Common myeloid progenitor, CD34-positive (primary cell): Measurements from ENCODE around the gene PCYOX1L.
A peak's percentile ranks its signal among the peaks of the same experiment; 100 is the strongest.

Source experiments
- CTCF ChIA-PET: fragments of 350-600 bp; sonication (Branson Sonifier 250); formaldehyde crosslinking; loops from one replicate; lab custom pipeline; 2021; ENCODE audit warnings: antibody characterized with exemption; lab: Charles Lee
- POLR2A ChIA-PET: fragments of 350-600 bp; sonication (Branson Sonifier 250); formaldehyde crosslinking; loops from one replicate; lab custom pipeline; 2021; ENCODE audit warnings: antibody characterized with exemption; lab: Charles Lee
- DNase-seq, 3 donors: peaks; one replicate each; pipeline versions ENCODE4 v3.0.0 to v3.0.0-alpha.2; 2013
- H3K27ac ChIP-seq, 2 experiments: 1 replicate in 1 of 2; 2 replicates in 1 of 2; pipeline ENCODE4 v1.7.0; 2013; ENCODE audit warnings: inconsistent platforms in 2 of 2, low read length in 2 of 2, mild to moderate bottlenecking in 2 of 2, low read depth in 1 of 2, moderate library complexity in 1 of 2; ENCODE audit not compliant: severe bottlenecking in 2 of 2, insufficient read depth in 1 of 2, poor library complexity in 1 of 2
- H3K27me3 ChIP-seq, 5 experiments: replicated peaks in 2 of 5; 1 replicate in 3 of 5; 2 replicates in 2 of 5; pipeline versions ENCODE4 v1.6.1 to v1.7.0; 2013; ENCODE audit warnings: low read length in 4 of 5, mild to moderate bottlenecking in 2 of 5, moderate library complexity in 2 of 5, inconsistent platforms in 1 of 5; ENCODE audit not compliant: insufficient read depth in 5 of 5, control insufficient read depth in 4 of 5
- H3K36me3 ChIP-seq, 4 experiments: 1 replicate in 2 of 4; 2 replicates in 2 of 4; pipeline versions ENCODE4 v1.6.1 to v1.7.0; 2013; ENCODE audit warnings: low read length in 3 of 4, control low read depth in 1 of 4, mild to moderate bottlenecking in 1 of 4; ENCODE audit not compliant: control insufficient read depth in 4 of 4, insufficient read depth in 4 of 4
- H3K4me1 ChIP-seq, 4 experiments: 1 replicate in 3 of 4; 2 replicates in 1 of 4; pipeline versions ENCODE4 v1.6.1 to v1.7.1; 2013; ENCODE audit warnings: low read length in 3 of 4, mild to moderate bottlenecking in 3 of 4, control low read depth in 1 of 4, inconsistent platforms in 1 of 4, moderate library complexity in 1 of 4; ENCODE audit not compliant: control insufficient read depth in 4 of 4, insufficient read depth in 4 of 4; ENCODE audit errors: control extremely low read depth in 1 of 4
- H3K4me3 ChIP-seq, 7 experiments: 1 replicate in 4 of 7; 2 replicates in 3 of 7; pipeline versions ENCODE4 v1.5.1 to v1.7.0; 2013; ENCODE audit warnings: mild to moderate bottlenecking in 7 of 7, low read length in 6 of 7, moderate library complexity in 6 of 7, inconsistent platforms in 2 of 7, low read depth in 2 of 7, control low read depth in 1 of 7; ENCODE audit not compliant: insufficient read depth in 4 of 7, control insufficient read depth in 1 of 7; ENCODE audit errors: extremely low read depth in 1 of 7
- H3K9me3 ChIP-seq, 5 experiments: 1 replicate in 4 of 5; 2 replicates in 1 of 5; pipeline versions ENCODE4 v1.6.1 to v1.7.1; 2013; ENCODE audit warnings: low read length in 4 of 5, mild to moderate bottlenecking in 2 of 5, inconsistent platforms in 1 of 5, low read depth in 1 of 5, moderate library complexity in 1 of 5; ENCODE audit not compliant: control insufficient read depth in 4 of 5, insufficient read depth in 2 of 5; ENCODE audit errors: control extremely low read depth in 1 of 5
- WGBS: methylation state at CpG from one replicate; pipeline ENCODE4 v1.1.5; 2013; ENCODE audit not compliant: insufficient coverage; 5-methylcytosine and 5-hydroxymethylcytosine counted together

The PCYOX1L gene

GRCh38 chr5:149379818-149380374 lies 22.1 kb downstream of the PCYOX1L start:
- DNase-seq, result no peak
- ChIA-PET CTCF (interaction anchor here (0.8 to 14.2 kb wide), 15 partner anchors 10 to 243 kb away, joined by 3 to 209 read pairs (median 3); partner anchors contain the start of genes CSNK1A1 and PCYOX1L), POLR2A (no interaction called here)
- Histone ChIP-seq H3K27ac (no peak overlapping the region), H3K4me3 (no peak overlapping the region), H3K27me3 (no peaks in the 10 kb centered on the region), H3K9me3 (no peaks in the 10 kb centered on the region), H3K36me3 (no peaks in the 10 kb centered on the region), H3K4me1 (no peaks in the 10 kb centered on the region)
- 100% methylated on average over 4 of the region's 5 CpGs for WGBS

DNA sequence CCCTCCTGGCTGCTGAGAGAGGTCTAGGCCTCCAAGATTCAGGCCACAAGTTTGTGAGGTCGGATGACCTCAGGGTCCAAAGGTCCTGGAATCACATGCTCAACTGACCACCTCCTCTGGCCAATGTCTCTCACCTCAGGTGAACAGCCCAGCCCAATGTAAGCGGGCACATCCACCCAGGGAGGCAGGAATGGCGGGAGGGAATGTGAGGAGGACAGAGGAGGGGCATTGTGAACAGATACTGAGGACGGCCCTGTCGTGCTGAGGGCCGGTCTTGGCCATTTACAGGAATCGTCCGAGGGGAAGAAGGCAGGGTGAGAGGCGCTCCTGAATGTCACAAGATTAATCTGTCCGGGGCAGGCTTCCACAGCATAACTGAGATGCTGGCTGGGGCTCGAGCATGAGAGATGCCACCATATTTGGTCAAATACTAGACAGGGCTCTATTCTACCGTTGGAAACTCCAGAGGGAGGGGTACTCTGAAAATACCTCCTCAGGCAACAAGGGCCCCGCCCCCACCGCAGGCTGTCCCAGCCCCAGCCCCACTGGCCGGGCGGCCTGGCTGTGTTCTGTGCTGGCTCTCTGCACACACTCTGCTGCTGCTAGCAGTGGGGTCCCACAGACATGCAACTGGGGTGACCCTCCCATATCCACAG lies 22.7 kb downstream of the PCYOX1L start:
- no peaks in the 10 kb centered on the region for H3K27me3 ChIP-seq
- no peak for DNase-seq
- no peaks in the 10 kb centered on the region for H3K9me3 ChIP-seq
- WGBS, result 93% methylated on average over 13 of the region's 16 CpGs
- H3K36me3 ChIP-seq, result no peaks in the 10 kb centered on the region
- H3K4me1 ChIP-seq, result peaks cover 0 to 4% (median 3%) of the 10 kb centered on the region in 4 experiments
- H3K27ac ChIP-seq, result no peak overlapping the region
- ChIA-PET CTCF (interaction anchor here (0.5 to 14.2 kb wide), 27 partner anchors 10 to 242 kb away, joined by 3 to 209 read pairs (median 4); partner anchors contain the start of genes CSNK1A1 and PCYOX1L), POLR2A (no interaction called here)
- no peak overlapping the region for H3K4me3 ChIP-seq

- no peak for DNase-seq
- H3K27ac ChIP-seq, result no peak overlapping the region
- ChIA-PET CTCF (interaction anchor here (0.5 to 14.2 kb wide), 27 partner anchors 9 to 241 kb away, joined by 3 to 209 read pairs (median 4); partner anchors contain the start of gene PCYOX1L), POLR2A (no interaction called here)
- H3K27me3 ChIP-seq, result no peaks in the 10 kb centered on the region
- H3K4me1 ChIP-seq, result peaks cover 0 to 8% (median 6%) of the 10 kb centered on the region in 4 experiments
- no peaks in the 10 kb centered on the region for H3K36me3 ChIP-seq
- 61% methylated on average over 7 of the region's 8 CpGs for WGBS
- no peaks in the 10 kb centered on the region for H3K9me3 ChIP-seq
- no peak overlapping the region for H3K4me3 ChIP-seq
These were observed 23.6 kb downstream of the PCYOX1L start for GRCh38 chr5:149381261-149381985.

DNA sequence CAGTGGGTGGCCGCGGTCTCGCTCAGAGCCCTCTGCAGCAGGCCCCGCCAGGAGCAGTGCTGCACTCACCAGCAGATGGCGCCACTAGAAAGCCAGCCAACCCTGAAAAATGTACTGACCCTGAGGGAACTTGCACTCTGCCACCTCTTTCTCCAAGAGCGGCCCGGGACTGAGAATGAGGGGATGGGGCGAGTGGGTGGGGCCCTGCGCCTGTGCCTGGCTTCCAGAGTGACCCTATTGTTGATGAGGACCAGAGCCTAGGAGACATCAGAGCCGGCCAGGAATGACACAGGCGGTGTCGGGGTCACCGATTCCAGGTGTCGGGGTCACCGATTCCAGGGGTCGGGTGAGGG lies 24.1 kb downstream of the PCYOX1L start:
- ChIA-PET POLR2A (no interaction called here), CTCF (interaction anchor here (0.6 to 14.2 kb wide), 27 partner anchors 9 to 207 kb away, joined by 3 to 209 read pairs (median 4); partner anchors contain the start of gene PCYOX1L)
- H3K27me3 ChIP-seq, result no peaks in the 10 kb centered on the region
- DNase-seq, result peak; percentile 61 to 78 (median 72)
- no peak overlapping the region for H3K27ac ChIP-seq
- H3K4me3 ChIP-seq, result no peak overlapping the region
- no peaks in the 10 kb centered on the region for H3K36me3 ChIP-seq
- no peaks in the 10 kb centered on the region for H3K9me3 ChIP-seq
- H3K4me1 ChIP-seq, result peaks cover 0 to 8% (median 6%) of the 10 kb centered on the region in 4 experiments
- 56% methylated on average over 12 of the region's 16 CpGs for WGBS

DNA sequence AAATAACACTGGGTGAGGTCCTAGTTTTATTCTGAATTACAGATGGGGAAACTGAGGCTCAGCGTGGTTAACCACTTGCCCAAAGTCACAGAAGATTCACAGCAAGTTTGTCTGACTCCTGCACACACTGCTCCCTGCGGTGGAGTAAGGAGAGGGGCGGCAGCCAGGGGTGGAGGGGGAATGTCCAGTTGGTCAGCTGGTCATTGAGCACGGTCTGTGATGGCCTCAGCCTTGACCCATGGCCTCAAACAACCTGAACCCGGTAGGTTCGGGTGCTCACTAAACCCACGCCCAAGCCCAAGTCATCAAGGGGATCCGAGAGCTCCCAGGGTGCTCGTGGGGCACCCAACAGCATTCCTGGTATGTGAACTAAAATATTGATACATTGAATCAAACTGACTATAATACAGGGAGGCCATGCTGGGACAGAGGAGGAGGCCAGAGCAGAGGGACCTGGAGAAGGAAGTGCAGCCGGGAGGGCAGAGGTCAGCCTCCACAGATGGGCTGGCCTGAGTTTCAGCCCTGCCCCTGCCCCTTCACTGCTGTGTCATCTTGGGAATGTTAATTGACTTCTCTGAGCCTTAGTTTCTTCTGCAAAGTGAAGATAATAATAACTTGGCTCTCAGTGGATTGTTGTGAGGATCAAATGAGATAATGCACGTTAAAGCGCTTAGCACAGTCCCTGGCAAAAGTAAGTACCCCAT lies 24.8 kb downstream of the PCYOX1L start:
- DNase-seq, result no peak
- peaks cover 0 to 8% (median 6%) of the 10 kb centered on the region in 4 experiments for H3K4me1 ChIP-seq
- H3K27ac ChIP-seq, result no peak overlapping the region
- H3K9me3 ChIP-seq, result no peaks in the 10 kb centered on the region
- ChIA-PET POLR2A (no interaction called here), CTCF (interaction anchor here (0.7 to 14.2 kb wide), 18 partner anchors 10 to 206 kb away, joined by 3 to 209 read pairs (median 4); partner anchors contain the start of gene PCYOX1L)
- no peaks in the 10 kb centered on the region for H3K36me3 ChIP-seq
- no peak overlapping the region for H3K4me3 ChIP-seq
- no peaks in the 10 kb centered on the region for H3K27me3 ChIP-seq
- 96% methylated on average over 7 of the region's 12 CpGs for WGBS

DNA sequence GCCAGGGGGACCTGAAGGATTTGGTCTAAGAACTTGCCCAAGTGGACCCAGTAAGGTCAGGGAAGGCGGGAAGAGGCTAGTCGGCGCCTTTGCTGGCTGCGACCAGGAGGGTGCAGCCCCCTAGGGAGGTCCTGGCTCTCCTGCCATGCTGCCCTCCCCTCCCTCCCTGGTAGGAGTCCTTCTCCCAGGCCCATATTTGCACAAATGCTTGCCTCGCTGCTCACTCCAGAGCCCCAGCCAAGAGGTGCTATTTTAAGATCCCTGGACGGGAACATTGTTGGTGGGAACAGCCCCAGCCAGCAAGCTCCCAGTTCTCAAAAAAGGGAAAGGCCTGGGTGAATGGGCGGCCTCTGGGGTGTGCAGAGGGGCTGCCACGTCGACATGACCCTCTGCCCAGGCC lies 25.6 kb downstream of the PCYOX1L start:
- 88% methylated on average over 8 of the region's 9 CpGs for WGBS
- Histone ChIP-seq H3K9me3 (no peaks in the 10 kb centered on the region), H3K27me3 (no peaks in the 10 kb centered on the region), H3K36me3 (no peaks in the 10 kb centered on the region), H3K4me3 (no peak overlapping the region), H3K27ac (no peak overlapping the region), H3K4me1 (peaks cover 0 to 8% (median 6%) of the 10 kb centered on the region in 4 experiments)
- ChIA-PET CTCF (interaction anchor here (1.3 to 14.2 kb wide), 8 partner anchors 17 to 182 kb away, joined by 3 to 209 read pairs (median 6); partner anchors contain the start of gene PCYOX1L), POLR2A (no interaction called here)
- no peak for DNase-seq
